Measurements from ENCODE around the gene IGFBP1. TPM values are rescaled to one million over a fixed set of nuclear protein-coding genes. Genes with fewer than 3 reads are reported as not detected.

The IGFBP1 gene
- polyA plus RNA-seq, 1 of the 3 experiments (the other 2 are of a cell fraction) = not detected

GRCh38 chr7:45911311-45911710 lies 23.0 kb downstream of the IGFBP1 start:
- WGBS (ENCODE audit: low lambda C conversion rate) = 74% methylated on average over 9 of the region's 9 CpGs
- POLR2A ChIA-PET = no interaction called here
- no peak for DNase-seq
- Histone ChIP-seq H3K9me3 (no peaks in the 10 kb centered on the region), H3K79me2 (ENCODE audit: insufficient read depth) (no peaks in the 10 kb centered on the region), H3K27ac (ENCODE audit: low read depth in 2 of 2, low read length in 1 of 2) (no peak overlapping the region), H3F3A (replicated peaks; ENCODE audit: insufficient read depth) (peaks cover 23% of the 10 kb centered on the region), H3K27me3 (ENCODE audit: insufficient read depth) (no peaks in the 10 kb centered on the region), H2AFZ (ENCODE audit: low read depth) (no peak overlapping the region), H3K4me3 (ENCODE audit: low read depth in 2 of 2, low read length in 1 of 2) (no peak overlapping the region), H3K36me3 (replicated peaks in 1 of 2; ENCODE audit: control insufficient read depth in 1 of 2, insufficient read depth in 2 of 2, low read length in 1 of 2) (peaks cover 8 to 38% of the 10 kb centered on the region in 2 experiments), H4K20me1 (ENCODE audit: insufficient read depth) (no peaks in the 10 kb centered on the region; the same call in 1 of the 2 replicates), H3K9ac (no peak overlapping the region), H3K4me2 (no peak overlapping the region), H3K4me1 (ENCODE audit: control insufficient read depth in 1 of 2, insufficient read depth in 2 of 2, low read depth in 1 of 2, low read length in 1 of 2) (no peaks in the 10 kb centered on the region), H3K9me2 (no peaks in the 10 kb centered on the region)
- CTCF ChIA-PET = interaction anchor here (3.5 kb wide), 1 partner anchor 11 kb away, joined by 29 read pairs; the partner anchor contains the start of gene IGFBP3
- TF ChIP-seq USF1 (IDR thresholded peaks at IDR 0.05; ENCODE audit: borderline replicate concordance, low read depth) (no peak), SMC3 (IDR thresholded peaks at IDR 0.05; ENCODE audit: low read depth, low read length) (no peak), GATA2 (CRISPR knock-in tag; IDR thresholded peaks at IDR 0.05) (no peak), CHD2 (IDR thresholded peaks at IDR 0.05; ENCODE audit: low read length, partially characterized antibody) (no peak), TCF12 (IDR thresholded peaks at IDR 0.05) (no peak), TEAD4 (IDR thresholded peaks at IDR 0.05; ENCODE audit: borderline replicate concordance, insufficient read depth) (no peak), ELF1 (IDR thresholded peaks at IDR 0.05) (no peak), SIN3A (IDR thresholded peaks at IDR 0.05; ENCODE audit: borderline replicate concordance, low read depth, low read length) (no peak), IRF3 (IDR thresholded peaks at IDR 0.05; ENCODE audit: low read depth, low read length) (no peak), EP300 (IDR thresholded peaks at IDR 0.05; ENCODE audit: borderline replicate concordance in 1 of 2, low read depth in 1 of 2, low read length in 1 of 2) (no peak), RCOR1 (IDR thresholded peaks at IDR 0.05; ENCODE audit: low read length) (no peak), ZBTB33 (IDR thresholded peaks at IDR 0.05; ENCODE audit: borderline replicate concordance, low read depth) (no peak), RXRA (IDR thresholded peaks at IDR 0.05; ENCODE audit: borderline replicate concordance, low read depth) (no peak), MXI1 (IDR thresholded peaks at IDR 0.05; ENCODE audit: low read depth, low read length) (no peak)

GRCh38 chr7:45912972-45913371 lies 24.7 kb downstream of the IGFBP1 start:
- Histone ChIP-seq H3K27ac (ENCODE audit: low read depth in 2 of 2, low read length in 1 of 2) (no peak overlapping the region), H3K4me1 (ENCODE audit: control insufficient read depth in 1 of 2, insufficient read depth in 2 of 2, low read depth in 1 of 2, low read length in 1 of 2) (peaks cover 0 to 3% of the 10 kb centered on the region in 2 experiments; a peak in 1 of 4 replicates), H2AFZ (ENCODE audit: low read depth) (no peak overlapping the region), H3K27me3 (ENCODE audit: insufficient read depth) (no peaks in the 10 kb centered on the region), H3K9ac (no peak overlapping the region), H3K4me3 (ENCODE audit: low read depth in 2 of 2, low read length in 1 of 2) (no peak overlapping the region), H3F3A (replicated peaks; ENCODE audit: insufficient read depth) (peaks cover 23% of the 10 kb centered on the region), H3K36me3 (replicated peaks in 1 of 2; ENCODE audit: control insufficient read depth in 1 of 2, insufficient read depth in 2 of 2, low read length in 1 of 2) (peaks cover 9 to 49% of the 10 kb centered on the region in 2 experiments), H3K79me2 (ENCODE audit: insufficient read depth) (peaks cover 2% of the 10 kb centered on the region; the same call in 1 of the 2 replicates), H3K9me3 (no peaks in the 10 kb centered on the region), H4K20me1 (ENCODE audit: insufficient read depth) (peaks cover 9% of the 10 kb centered on the region), H3K9me2 (no peaks in the 10 kb centered on the region), H3K4me2 (no peak overlapping the region)
- CTCF ChIA-PET = interaction anchor here (1.0 to 3.5 kb wide), 6 partner anchors 10 to 1267 kb away, joined by 3 to 29 read pairs (median 6); partner anchors contain the start of gene IGFBP3
- DNase-seq = no peak
- POLR2A ChIA-PET = no interaction called here
- TF ChIP-seq TAF1 (IDR thresholded peaks at IDR 0.05; ENCODE audit: borderline replicate concordance, low read depth, low read length) = no peak
- TF ChIP-seq NRF1 (IDR thresholded peaks at IDR 0.05; ENCODE audit: low read depth, low read length) = no peak
- TF ChIP-seq ZBTB33 (IDR thresholded peaks at IDR 0.05; ENCODE audit: borderline replicate concordance, low read depth) = no peak
- no peak for TF ChIP-seq ELF1 (IDR thresholded peaks at IDR 0.05)
- TF ChIP-seq USF1 (IDR thresholded peaks at IDR 0.05; ENCODE audit: borderline replicate concordance, low read depth) = no peak
- TF ChIP-seq EZH2phosphoT487 (IDR thresholded peaks at IDR 0.05; ENCODE audit: borderline replicate concordance, low read depth) = no peak
- no peak for TF ChIP-seq TCF12 (IDR thresholded peaks at IDR 0.05)
- 59% methylated on average over 7 of the region's 7 CpGs for WGBS (ENCODE audit: low lambda C conversion rate)
